ENCODE results near the gene MTFMT. TPM values are rescaled to one million over a fixed set of nuclear protein-coding genes. Genes with fewer than 3 reads are reported as not detected.

MTFMT gene
- total and polyA plus RNA-seq, 2 experiments from 2014 or later: 19.0 to 36.0 TPM

DNA sequence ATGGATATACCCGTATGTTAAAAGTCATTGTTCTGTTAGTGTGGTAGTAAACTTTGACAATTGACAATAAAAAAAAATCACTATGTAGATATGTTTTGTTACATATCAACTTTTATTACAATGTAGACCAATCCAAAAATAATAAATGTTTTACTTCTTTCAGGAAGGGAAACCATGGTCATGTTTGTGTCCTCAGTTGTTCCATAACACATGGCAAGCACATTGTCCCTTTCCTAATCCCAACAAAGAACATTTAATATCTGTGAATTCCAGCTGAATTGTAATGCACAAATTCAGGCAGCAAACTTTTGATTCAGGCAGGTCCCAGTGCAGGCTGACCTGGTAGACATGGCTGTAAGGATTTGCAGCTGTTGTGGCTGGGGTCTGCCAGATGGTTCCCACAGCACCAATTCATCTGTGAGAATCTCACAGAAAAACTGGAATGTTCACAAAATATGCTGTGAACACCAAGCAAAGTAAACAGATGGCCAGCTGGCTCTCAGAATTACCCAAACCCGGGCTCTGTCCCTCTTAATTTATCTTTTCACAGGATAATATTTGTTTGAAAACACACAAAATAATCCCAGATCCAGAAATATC is 37.8 kb downstream of the MTFMT start:
- Histone ChIP-seq H2AFZ (no peak overlapping the region), H3K27me3 (ENCODE audit: insufficient read depth) (no peaks in the 10 kb centered on the region), H3K27ac (ENCODE audit: low read depth) (no peak overlapping the region), H3F3A (replicated peaks; ENCODE audit: low read depth) (peaks cover 8% of the 10 kb centered on the region), H3K79me2 (replicated peaks; ENCODE audit: insufficient read depth) (peaks cover 19% of the 10 kb centered on the region), H4K20me1 (replicated peaks; ENCODE audit: insufficient read depth) (peaks cover 6% of the 10 kb centered on the region; the same call in 1 of the 2 replicates), H3K4me1 (ENCODE audit: insufficient read depth) (no peaks in the 10 kb centered on the region; the same call in 1 of the 2 replicates), H3K36me3 (ENCODE audit: insufficient read depth) (no peaks in the 10 kb centered on the region), H3K9me2 (ENCODE audit: insufficient read depth) (no peaks in the 10 kb centered on the region), H3K4me2 (no peak overlapping the region), H3K4me3 (no peak overlapping the region)
- Mint-ChIP-seq H3K36me3 (ENCODE audit: low read depth) (no peaks in the 10 kb centered on the region; the same call in 2 of the 3 replicates), H3K4me3 (no peak overlapping the region), H3K27ac (no peak overlapping the region), H3K4me1 (peaks cover 8% of the 10 kb centered on the region), H3K9me3 (no peaks in the 10 kb centered on the region), H3K27me3 (ENCODE audit: insufficient read depth, low read depth, poor library complexity) (no peaks in the 10 kb centered on the region)
- no peak for ATAC-seq
- TF ChIP-seq POLR2AphosphoS5 (IDR thresholded peaks at IDR 0.05; ENCODE audit: low read depth): no peak
- TF ChIP-seq CTCF (conservative IDR thresholded peaks at IDR 0.05; ENCODE audit: low read depth in 2 of 2): no peak
- TF ChIP-seq EZH2 (IDR thresholded peaks at IDR 0.05; ENCODE audit: low read depth, unreplicated experiment): no peak
- no peak for TF ChIP-seq ZNF331 (CRISPR knock-in tag; IDR thresholded peaks at IDR 0.05; ENCODE audit: low read depth)
- no peak for TF ChIP-seq EZH2phosphoT487 (IDR thresholded peaks at IDR 0.05; ENCODE audit: unreplicated experiment)
- DNase-seq (ENCODE audit: low spot score): no peak

DNA sequence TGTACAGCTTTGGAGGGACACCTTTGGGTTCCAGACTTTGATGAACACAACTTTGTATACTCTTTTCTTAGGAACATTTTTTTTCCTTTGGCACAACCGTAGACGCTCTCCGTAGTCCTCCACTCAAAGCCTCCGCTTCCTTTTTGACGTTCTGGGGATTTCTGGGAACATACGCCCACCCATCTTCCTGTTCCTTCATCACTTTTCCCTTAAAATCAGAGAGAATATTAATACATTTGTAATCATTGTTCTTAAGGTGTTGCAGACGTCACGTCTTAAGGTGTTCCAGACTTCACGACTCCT is 39.3 kb downstream of the MTFMT start:
- no peaks in the 10 kb centered on the region; the same call in 1 of the 2 replicates for H3K4me1 ChIP-seq (ENCODE audit: insufficient read depth)
- Mint-ChIP-seq H3K27ac (no peak overlapping the region), H3K4me3 (peak overlapping the region; percentile 96), H3K9me3 (no peaks in the 10 kb centered on the region), H3K4me1 (peaks cover 8% of the 10 kb centered on the region), H3K36me3 (ENCODE audit: low read depth) (no peaks in the 10 kb centered on the region; the same call in 2 of the 3 replicates), H3K27me3 (ENCODE audit: insufficient read depth, low read depth, poor library complexity) (no peaks in the 10 kb centered on the region)
- DNase-seq (ENCODE audit: low spot score) (no peak), ATAC-seq (peak; percentile 5; the same call in 1 of the 3 replicates)
- H3K4me2 ChIP-seq: peak overlapping the region; percentile 81
- H3K79me2 ChIP-seq (replicated peaks; ENCODE audit: insufficient read depth): peaks cover 31% of the 10 kb centered on the region
- H3K4me3 ChIP-seq: peak overlapping the region; percentile 58
- peaks cover 9% of the 10 kb centered on the region for H4K20me1 ChIP-seq (replicated peaks; ENCODE audit: insufficient read depth)
- no peak overlapping the region for H3K27ac ChIP-seq (ENCODE audit: low read depth)
- no peaks in the 10 kb centered on the region for H3K27me3 ChIP-seq (ENCODE audit: insufficient read depth)
- H3K36me3 ChIP-seq (ENCODE audit: insufficient read depth): no peaks in the 10 kb centered on the region
- H3F3A ChIP-seq (replicated peaks; ENCODE audit: low read depth): peaks cover 8% of the 10 kb centered on the region
- H2AFZ ChIP-seq: peak overlapping the region; percentile 84
- no peaks in the 10 kb centered on the region for H3K9me2 ChIP-seq (ENCODE audit: insufficient read depth)
- no peak for TF ChIP-seq CREB1 (CRISPR knock-in tag; IDR thresholded peaks at IDR 0.05; ENCODE audit: low read depth)
- TF ChIP-seq JUNB (IDR thresholded peaks at IDR 0.05; ENCODE audit: unreplicated experiment): no peak
- TF ChIP-seq ZNF114 (CRISPR knock-in tag; IDR thresholded peaks at IDR 0.05): no peak
- no peak for TF ChIP-seq EZH2phosphoT487 (IDR thresholded peaks at IDR 0.05; ENCODE audit: unreplicated experiment)
- TF ChIP-seq POLR2AphosphoS5 (IDR thresholded peaks at IDR 0.05; ENCODE audit: low read depth): no peak
- TF ChIP-seq, protein P1, sequence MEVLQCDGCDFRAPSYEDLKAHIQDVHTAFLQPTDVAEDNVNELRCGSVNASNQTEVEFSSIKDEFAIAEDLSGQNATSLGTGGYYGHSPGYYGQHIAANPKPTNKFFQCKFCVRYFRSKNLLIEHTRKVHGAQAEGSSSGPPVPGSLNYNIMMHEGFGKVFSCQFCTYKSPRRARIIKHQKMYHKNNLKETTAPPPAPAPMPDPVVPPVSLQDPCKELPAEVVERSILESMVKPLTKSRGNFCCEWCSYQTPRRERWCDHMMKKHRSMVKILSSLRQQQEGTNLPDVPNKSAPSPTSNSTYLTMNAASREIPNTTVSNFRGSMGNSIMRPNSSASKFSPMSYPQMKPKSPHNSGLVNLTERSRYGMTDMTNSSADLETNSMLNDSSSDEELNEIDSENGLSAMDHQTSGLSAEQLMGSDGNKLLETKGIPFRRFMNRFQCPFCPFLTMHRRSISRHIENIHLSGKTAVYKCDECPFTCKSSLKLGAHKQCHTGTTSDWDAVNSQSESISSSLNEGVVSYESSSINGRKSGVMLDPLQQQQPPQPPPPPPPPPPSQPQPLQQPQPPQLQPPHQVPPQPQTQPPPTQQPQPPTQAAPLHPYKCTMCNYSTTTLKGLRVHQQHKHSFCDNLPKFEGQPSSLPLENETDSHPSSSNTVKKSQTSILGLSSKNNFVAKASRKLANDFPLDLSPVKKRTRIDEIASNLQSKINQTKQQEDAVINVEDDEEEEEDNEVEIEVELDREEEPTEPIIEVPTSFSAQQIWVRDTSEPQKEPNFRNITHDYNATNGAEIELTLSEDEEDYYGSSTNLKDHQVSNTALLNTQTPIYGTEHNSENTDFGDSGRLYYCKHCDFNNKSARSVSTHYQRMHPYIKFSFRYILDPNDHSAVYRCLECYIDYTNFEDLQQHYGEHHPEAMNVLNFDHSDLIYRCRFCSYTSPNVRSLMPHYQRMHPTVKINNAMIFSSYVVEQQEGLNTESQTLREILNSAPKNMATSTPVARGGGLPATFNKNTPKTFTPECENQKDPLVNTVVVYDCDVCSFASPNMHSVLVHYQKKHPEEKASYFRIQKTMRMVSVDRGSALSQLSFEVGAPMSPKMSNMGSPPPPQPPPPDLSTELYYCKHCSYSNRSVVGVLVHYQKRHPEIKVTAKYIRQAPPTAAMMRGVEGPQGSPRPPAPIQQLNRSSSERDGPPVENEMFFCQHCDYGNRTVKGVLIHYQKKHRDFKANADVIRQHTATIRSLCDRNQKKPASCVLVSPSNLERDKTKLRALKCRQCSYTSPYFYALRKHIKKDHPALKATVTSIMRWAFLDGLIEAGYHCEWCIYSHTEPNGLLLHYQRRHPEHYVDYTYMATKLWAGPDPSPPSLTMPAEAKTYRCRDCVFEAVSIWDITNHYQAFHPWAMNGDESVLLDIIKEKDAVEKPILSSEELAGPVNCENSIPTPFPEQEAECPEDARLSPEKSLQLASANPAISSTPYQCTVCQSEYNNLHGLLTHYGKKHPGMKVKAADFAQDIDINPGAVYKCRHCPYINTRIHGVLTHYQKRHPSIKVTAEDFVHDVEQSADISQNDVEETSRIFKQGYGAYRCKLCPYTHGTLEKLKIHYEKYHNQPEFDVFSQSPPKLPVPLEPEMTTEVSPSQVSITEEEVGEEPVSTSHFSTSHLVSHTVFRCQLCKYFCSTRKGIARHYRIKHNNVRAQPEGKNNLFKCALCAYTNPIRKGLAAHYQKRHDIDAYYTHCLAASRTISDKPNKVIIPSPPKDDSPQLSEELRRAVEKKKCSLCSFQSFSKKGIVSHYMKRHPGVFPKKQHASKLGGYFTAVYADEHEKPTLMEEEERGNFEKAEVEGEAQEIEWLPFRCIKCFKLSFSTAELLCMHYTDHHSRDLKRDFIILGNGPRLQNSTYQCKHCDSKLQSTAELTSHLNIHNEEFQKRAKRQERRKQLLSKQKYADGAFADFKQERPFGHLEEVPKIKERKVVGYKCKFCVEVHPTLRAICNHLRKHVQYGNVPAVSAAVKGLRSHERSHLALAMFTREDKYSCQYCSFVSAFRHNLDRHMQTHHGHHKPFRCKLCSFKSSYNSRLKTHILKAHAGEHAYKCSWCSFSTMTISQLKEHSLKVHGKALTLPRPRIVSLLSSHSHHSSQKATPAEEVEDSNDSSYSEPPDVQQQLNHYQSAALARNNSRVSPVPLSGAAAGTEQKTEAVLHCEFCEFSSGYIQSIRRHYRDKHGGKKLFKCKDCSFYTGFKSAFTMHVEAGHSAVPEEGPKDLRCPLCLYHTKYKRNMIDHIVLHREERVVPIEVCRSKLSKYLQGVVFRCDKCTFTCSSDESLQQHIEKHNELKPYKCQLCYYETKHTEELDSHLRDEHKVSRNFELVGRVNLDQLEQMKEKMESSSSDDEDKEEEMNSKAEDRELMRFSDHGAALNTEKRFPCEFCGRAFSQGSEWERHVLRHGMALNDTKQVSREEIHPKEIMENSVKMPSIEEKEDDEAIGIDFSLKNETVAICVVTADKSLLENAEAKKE (CRISPR knock-in tag; IDR thresholded peaks at IDR 0.05): no peak
- no peak for TF ChIP-seq REST (IDR thresholded peaks at IDR 0.05; ENCODE audit: unreplicated experiment)
